ENCODE results near the gene ELOVL3.

The ELOVL3 gene

DNA sequence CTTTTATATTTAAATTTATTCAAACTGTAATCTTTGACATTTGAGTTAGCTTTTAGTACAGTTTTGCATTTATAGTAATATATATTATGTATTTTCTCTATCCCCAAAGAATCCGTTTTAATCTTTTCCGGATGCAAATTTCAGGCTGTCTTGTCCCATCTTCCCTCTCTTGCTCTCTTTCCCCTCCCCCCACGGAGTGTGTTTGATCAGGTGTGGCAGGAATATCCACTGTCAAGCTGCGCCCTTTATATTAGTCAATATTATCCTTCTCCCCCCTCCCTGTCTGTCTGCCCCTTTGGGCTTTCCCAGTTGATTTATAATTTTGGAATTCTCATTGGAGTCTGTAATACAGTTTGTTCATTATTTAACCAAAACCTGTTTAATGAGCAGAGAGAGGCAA lies 38.3 kb downstream of the ELOVL3 start:
- H3K9ac ChIP-seq (ENCODE audit: low read length): no peak overlapping the region
- no peak overlapping the region for H3K4me3 ChIP-seq (ENCODE audit: low read length)
- no peaks in the 10 kb centered on the region; the same call in 1 of the 2 replicates for H3K79me2 ChIP-seq (ENCODE audit: low read length)
- no peaks in the 10 kb centered on the region for H3K4me1 ChIP-seq (ENCODE audit: low read length)
- TF ChIP-seq, protein P1, sequence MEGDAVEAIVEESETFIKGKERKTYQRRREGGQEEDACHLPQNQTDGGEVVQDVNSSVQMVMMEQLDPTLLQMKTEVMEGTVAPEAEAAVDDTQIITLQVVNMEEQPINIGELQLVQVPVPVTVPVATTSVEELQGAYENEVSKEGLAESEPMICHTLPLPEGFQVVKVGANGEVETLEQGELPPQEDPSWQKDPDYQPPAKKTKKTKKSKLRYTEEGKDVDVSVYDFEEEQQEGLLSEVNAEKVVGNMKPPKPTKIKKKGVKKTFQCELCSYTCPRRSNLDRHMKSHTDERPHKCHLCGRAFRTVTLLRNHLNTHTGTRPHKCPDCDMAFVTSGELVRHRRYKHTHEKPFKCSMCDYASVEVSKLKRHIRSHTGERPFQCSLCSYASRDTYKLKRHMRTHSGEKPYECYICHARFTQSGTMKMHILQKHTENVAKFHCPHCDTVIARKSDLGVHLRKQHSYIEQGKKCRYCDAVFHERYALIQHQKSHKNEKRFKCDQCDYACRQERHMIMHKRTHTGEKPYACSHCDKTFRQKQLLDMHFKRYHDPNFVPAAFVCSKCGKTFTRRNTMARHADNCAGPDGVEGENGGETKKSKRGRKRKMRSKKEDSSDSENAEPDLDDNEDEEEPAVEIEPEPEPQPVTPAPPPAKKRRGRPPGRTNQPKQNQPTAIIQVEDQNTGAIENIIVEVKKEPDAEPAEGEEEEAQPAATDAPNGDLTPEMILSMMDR (IDR thresholded peaks at IDR 0.05; ENCODE audit: low read depth, low read length): no peak
- TF ChIP-seq EZH2phosphoT487 (IDR thresholded peaks at IDR 0.05; ENCODE audit: low read depth): no peak
- no peaks in the 10 kb centered on the region for H3K9me3 ChIP-seq (ENCODE audit: insufficient read depth, low read length)
- H3K36me3 ChIP-seq (replicated peaks; ENCODE audit: low read depth, low read length): peaks cover 12% of the 10 kb centered on the region
- peaks cover 25% of the 10 kb centered on the region for H4K20me1 ChIP-seq (ENCODE audit: insufficient read depth, low read length)
- H3K27me3 ChIP-seq (ENCODE audit: low read depth, low read length): no peaks in the 10 kb centered on the region
- H3K4me2 ChIP-seq (ENCODE audit: low read length): no peak overlapping the region
- H2AFZ ChIP-seq (ENCODE audit: low read depth, low read length): no peak overlapping the region
- H3K27ac ChIP-seq (ENCODE audit: low read length): no peak overlapping the region

- H3K4me3 ChIP-seq (ENCODE audit: low read length): no peak overlapping the region
- peaks cover 7% of the 10 kb centered on the region for H3K36me3 ChIP-seq (replicated peaks; ENCODE audit: low read depth, low read length)
- H3K4me1 ChIP-seq (ENCODE audit: low read length): no peaks in the 10 kb centered on the region
- H3K27ac ChIP-seq (ENCODE audit: low read length): no peak overlapping the region
- no peaks in the 10 kb centered on the region for H3K27me3 ChIP-seq (ENCODE audit: low read depth, low read length)
- H3K79me2 ChIP-seq (ENCODE audit: low read length): no peaks in the 10 kb centered on the region; the same call in 1 of the 2 replicates
- H2AFZ ChIP-seq (ENCODE audit: low read depth, low read length): no peak overlapping the region
- H3K9ac ChIP-seq (ENCODE audit: low read length): no peak overlapping the region
- TF ChIP-seq EZH2phosphoT487 (IDR thresholded peaks at IDR 0.05; ENCODE audit: low read depth): no peak
- TF ChIP-seq, protein P1 (IDR thresholded peaks at IDR 0.05; ENCODE audit: low read depth, low read length): no peak
- H4K20me1 ChIP-seq (ENCODE audit: insufficient read depth, low read length): peaks cover 25% of the 10 kb centered on the region
- no peaks in the 10 kb centered on the region for H3K9me3 ChIP-seq (ENCODE audit: insufficient read depth, low read length)
- no peak overlapping the region for H3K4me2 ChIP-seq (ENCODE audit: low read length)
These were observed 40.6 kb downstream of the ELOVL3 start for GRCh38 chr10:102266670-102267069.

DNA sequence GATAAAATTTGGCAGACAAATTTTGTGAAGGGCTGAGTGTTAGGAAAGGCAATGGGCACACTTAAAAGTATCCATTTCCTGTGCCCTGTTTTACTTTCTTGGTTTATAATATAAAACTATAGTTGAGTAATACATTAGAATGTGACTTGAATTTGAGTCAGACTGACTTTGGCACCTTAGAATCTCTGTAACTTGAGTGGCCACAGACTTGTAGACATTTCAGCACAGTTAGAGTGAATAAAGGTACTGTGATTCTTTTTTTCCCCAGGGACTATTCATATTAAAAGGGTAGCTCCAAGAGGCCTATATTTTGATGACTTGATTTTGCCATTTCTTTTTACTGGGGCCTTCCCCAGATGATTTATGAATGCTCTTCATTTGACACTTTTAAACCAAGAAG lies 41.6 kb downstream of the ELOVL3 start:
- Histone ChIP-seq H3K4me2 (ENCODE audit: low read length) (no peak overlapping the region), H3K9me3 (ENCODE audit: insufficient read depth, low read length) (no peaks in the 10 kb centered on the region), H3K27me3 (ENCODE audit: low read depth, low read length) (no peaks in the 10 kb centered on the region), H2AFZ (ENCODE audit: low read depth, low read length) (no peak overlapping the region), H3K4me1 (ENCODE audit: low read length) (no peaks in the 10 kb centered on the region), H4K20me1 (ENCODE audit: insufficient read depth, low read length) (peaks cover 23% of the 10 kb centered on the region), H3K9ac (ENCODE audit: low read length) (no peak overlapping the region), H3K36me3 (replicated peaks; ENCODE audit: low read depth, low read length) (peaks cover 4% of the 10 kb centered on the region), H3K27ac (ENCODE audit: low read length) (no peak overlapping the region), H3K79me2 (ENCODE audit: low read length) (no peaks in the 10 kb centered on the region; the same call in 1 of the 2 replicates), H3K4me3 (ENCODE audit: low read length) (no peak overlapping the region)
- TF ChIP-seq, protein P1 (IDR thresholded peaks at IDR 0.05; ENCODE audit: low read depth, low read length): no peak
- no peak for TF ChIP-seq EZH2phosphoT487 (IDR thresholded peaks at IDR 0.05; ENCODE audit: low read depth)

GRCh38 chr10:102268375-102268888 lies 42.3 kb downstream of the ELOVL3 start:
- Histone ChIP-seq H3K4me3 (ENCODE audit: low read length) (no peak overlapping the region), H3K4me1 (ENCODE audit: low read length) (no peaks in the 10 kb centered on the region), H3K4me2 (ENCODE audit: low read length) (no peak overlapping the region), H3K27me3 (ENCODE audit: low read depth, low read length) (no peaks in the 10 kb centered on the region), H3K79me2 (ENCODE audit: low read length) (no peaks in the 10 kb centered on the region; the same call in 1 of the 2 replicates), H3K36me3 (replicated peaks; ENCODE audit: low read depth, low read length) (peaks cover 2% of the 10 kb centered on the region), H3K9me3 (ENCODE audit: insufficient read depth, low read length) (no peaks in the 10 kb centered on the region), H2AFZ (ENCODE audit: low read depth, low read length) (no peak overlapping the region), H3K9ac (ENCODE audit: low read length) (no peak overlapping the region), H4K20me1 (ENCODE audit: insufficient read depth, low read length) (peaks cover 21% of the 10 kb centered on the region), H3K27ac (ENCODE audit: low read length) (no peak overlapping the region)
- TF ChIP-seq, protein P1 (IDR thresholded peaks at IDR 0.05; ENCODE audit: low read depth, low read length): no peak
- TF ChIP-seq EZH2phosphoT487 (IDR thresholded peaks at IDR 0.05; ENCODE audit: low read depth): no peak

Measured in OCI-LY3 (cell line).